IMR-90 (cell line): ENCODE data around the gene LAMA5. TPM values are rescaled to one million over a fixed set of nuclear protein-coding genes. Genes with fewer than 3 reads are reported as not detected.

Source experiments
- ATAC-seq: fragments of 200-7000 bp; cut with Tn5 transposase; 2 replicates; pipeline ENCODE4 v1.9.1; 2020; ENCODE audit warnings: low read depth, mild to moderate bottlenecking, moderate library complexity
- BruUV-seq: library from RNA; stranded (reverse); fragments of 400-500 nt; replicated peaks from 2 replicates; lab custom pipeline; 2021; lab: Mats Ljungman, UMichigan
- CTCF ChIA-PET: fragments of 300-600 bp; formaldehyde crosslinking; extraction: SDS; loops from one replicate; lab custom pipeline; 2021; ENCODE audit warnings: antibody characterized with exemption; lab: Yijun Ruan, JAX
- POLR2A ChIA-PET: fragments of 300-600 bp; sonication (Branson Sonifier 250); formaldehyde crosslinking; loops from one replicate; lab custom pipeline; 2022; ENCODE audit warnings: antibody characterized with exemption; ENCODE audit not compliant: unreplicated experiment; lab: Charles Lee
- DNase-seq: peaks from one replicate; pipeline ENCODE4 v3.0.0; 2013
- H2AFZ ChIP-seq: replicated peaks from 2 replicates; pipeline ENCODE3; 2013; ENCODE audit warnings: low read length, mild to moderate bottlenecking; ENCODE audit not compliant: poor library complexity
- H2AK5ac ChIP-seq: 2 replicates; pipeline ENCODE4 v1.6.1; 2013; ENCODE audit warnings: low read depth, low read length, inconsistent platforms
- H2AK9ac ChIP-seq: replicated peaks from 2 replicates; pipeline ENCODE3; 2013; ENCODE audit warnings: mild to moderate bottlenecking, low read depth, low read length, moderate library complexity; ENCODE audit not compliant: poor library complexity
- H2BK120ac ChIP-seq: 2 replicates; pipeline ENCODE4 v1.6.1; 2013; ENCODE audit warnings: low read depth, low read length, inconsistent platforms
- H2BK15ac ChIP-seq: 3 replicates; pipeline ENCODE4 v1.6.1; 2013; ENCODE audit warnings: low read depth, low read length, inconsistent platforms
- H2BK20ac ChIP-seq: 2 replicates; pipeline ENCODE4 v1.6.1; 2013; ENCODE audit warnings: low read depth, mild to moderate bottlenecking, inconsistent platforms, low read length, moderate library complexity
- H2BK5ac ChIP-seq: 2 replicates; pipeline ENCODE4 v1.6.1; 2013; ENCODE audit warnings: mild to moderate bottlenecking, low read depth, low read length, inconsistent platforms; ENCODE audit not compliant: poor library complexity, severe bottlenecking
- H3K14ac ChIP-seq: replicated peaks from 2 replicates; pipeline ENCODE4 v1.6.1; 2013; ENCODE audit warnings: low read depth, low read length, inconsistent platforms
- H3K18ac ChIP-seq: 2 replicates; pipeline ENCODE4 v1.6.1; 2013; ENCODE audit warnings: low read depth, low read length, control low read depth
- H3K23ac ChIP-seq: 2 replicates; pipeline ENCODE4 v1.6.1; 2013; ENCODE audit warnings: low read depth, low read length, inconsistent platforms
- H3K27ac ChIP-seq: 2 replicates; pipeline ENCODE4 v1.5.1; 2013; ENCODE audit warnings: mild to moderate bottlenecking, control low read depth, low read length; ENCODE audit not compliant: insufficient read depth
- H3K27me3 ChIP-seq: 2 replicates; pipeline ENCODE4 v1.6.1; 2013; ENCODE audit warnings: low read length; ENCODE audit not compliant: control insufficient read depth, insufficient read depth
- H3K36me3 ChIP-seq: 2 replicates; pipeline ENCODE4 v1.6.1; 2013; ENCODE audit warnings: low read length, mixed read lengths; ENCODE audit not compliant: control insufficient read depth, insufficient read depth
- H3K4ac ChIP-seq: 2 replicates; pipeline ENCODE4 v1.6.1; 2013; ENCODE audit warnings: low read depth, low read length, inconsistent platforms
- H3K4me1 ChIP-seq: 2 replicates; pipeline ENCODE4 v1.6.1; 2013; ENCODE audit warnings: low read length, mixed read lengths; ENCODE audit not compliant: control insufficient read depth, insufficient read depth
- H3K4me2 ChIP-seq: 2 replicates; pipeline ENCODE4 v1.6.1; 2013; ENCODE audit warnings: low read depth, mild to moderate bottlenecking, control low read depth, low read length, moderate library complexity
- H3K4me3 ChIP-seq: 2 replicates; pipeline ENCODE4 v1.5.1; 2013; ENCODE audit warnings: low read depth, mild to moderate bottlenecking, control low read depth, low read length, moderate library complexity; ENCODE audit not compliant: insufficient read depth
- H3K56ac ChIP-seq: 2 replicates; pipeline ENCODE4 v1.6.1; 2013; ENCODE audit warnings: low read length, inconsistent platforms; ENCODE audit not compliant: insufficient read depth; ENCODE audit errors: extremely low read depth
- H3K79me1 ChIP-seq, 2 experiments: 2 replicates each; pipeline ENCODE4 v1.6.1; 2013; ENCODE audit warnings: low read length in 2 of 2, inconsistent platforms in 1 of 2, low read depth in 1 of 2
- H3K9ac ChIP-seq: 2 replicates; pipeline ENCODE4 v1.6.1; 2013; ENCODE audit warnings: low read depth, low read length, control low read depth
- H3K9me1 ChIP-seq: 2 replicates; pipeline ENCODE4 v1.6.1; 2013; ENCODE audit warnings: low read length, inconsistent platforms; ENCODE audit not compliant: insufficient read depth
- H3K9me3 ChIP-seq: 2 replicates; pipeline ENCODE4 v1.6.1; 2013; ENCODE audit warnings: low read length; ENCODE audit not compliant: control insufficient read depth, insufficient read depth
- H4K20me1 ChIP-seq: 2 replicates; pipeline ENCODE4 v1.6.1; 2013; ENCODE audit warnings: low read length, inconsistent platforms; ENCODE audit not compliant: insufficient read depth
- H4K5ac ChIP-seq: 2 replicates; pipeline ENCODE4 v1.6.1; 2013; ENCODE audit warnings: mild to moderate bottlenecking, low read depth, low read length, control low read depth
- H4K8ac ChIP-seq, 2 experiments: 2 replicates each; pipeline ENCODE4 v1.6.1; 2013; ENCODE audit warnings: low read depth in 2 of 2, low read length in 2 of 2, control low read depth in 1 of 2, inconsistent platforms in 1 of 2
- H4K91ac ChIP-seq: 2 replicates; pipeline ENCODE4 v1.6.1; 2013; ENCODE audit warnings: low read depth, low read length, inconsistent platforms; ENCODE audit not compliant: insufficient read depth
- BHLHE40 ChIP-seq: fragments of 150-350 bp; IDR thresholded peaks from 2 replicates; pipeline ENCODE4 v1.6.1; 2016; ENCODE audit warnings: mild to moderate bottlenecking, low read depth, low read length
- CHD1 ChIP-seq: IDR thresholded peaks from 2 replicates; pipeline ENCODE4 v1.6.1; 2012; ENCODE audit warnings: low read depth, low read length, improper control_type of control experiment
- FOS ChIP-seq: fragments of 150-350 bp; IDR thresholded peaks from 2 replicates; pipeline ENCODE4 v1.6.1; 2016; ENCODE audit warnings: low read depth, low read length
- MAFK ChIP-seq: IDR thresholded peaks from 2 replicates; pipeline ENCODE4 v1.6.1; 2012; ENCODE audit warnings: low read depth, low read length, improper control_type of control experiment
- MAZ ChIP-seq: IDR thresholded peaks from 2 replicates; pipeline ENCODE4 v1.6.1; 2012; ENCODE audit warnings: low read depth, mild to moderate bottlenecking, low read length, improper control_type of control experiment, moderate library complexity, borderline replicate concordance
- NFE2L2 ChIP-seq: fragments of 150-350 bp; IDR thresholded peaks from 2 replicates; pipeline ENCODE4 v1.6.1; 2016; ENCODE audit warnings: low read depth, mild to moderate bottlenecking, low read length
- POLR2A ChIP-seq: IDR thresholded peaks from 2 replicates; pipeline ENCODE4 v1.6.1; 2012; ENCODE audit warnings: mild to moderate bottlenecking, low read depth, low read length
- RAD21 ChIP-seq: IDR thresholded peaks from 2 replicates; pipeline ENCODE4 v1.6.1; 2012; ENCODE audit warnings: low read length, improper control_type of control experiment
- RCOR1 ChIP-seq: IDR thresholded peaks from 2 replicates; pipeline ENCODE4 v1.6.1; 2012; ENCODE audit warnings: mild to moderate bottlenecking, low read length, improper control_type of control experiment; ENCODE audit not compliant: insufficient replicate concordance
- RFX5 ChIP-seq: IDR thresholded peaks from 2 replicates; pipeline ENCODE4 v1.8.0; 2012; ENCODE audit warnings: low read depth, mild to moderate bottlenecking, low read length, moderate library complexity
- SMC3 ChIP-seq: fragments of 150-350 bp; IDR thresholded peaks from 2 replicates; pipeline ENCODE4 v1.6.1; 2016; ENCODE audit warnings: low read depth, mild to moderate bottlenecking, antibody characterized with exemption, low read length, moderate library complexity
- WGBS, 2 experiments: methylation state at CpG; one replicate each; pipeline versions ENCODE4 v1.1.5 to v1.1.7; 2013; ENCODE audit warnings: missing lambda C conversion rate in 2 of 2; ENCODE audit not compliant: insufficient read length in 1 of 2; ENCODE audit errors: extremely low coverage in 2 of 2; 5-methylcytosine and 5-hydroxymethylcytosine counted together
- dilution Hi-C: fragments of 300-500 bp; cut with HindIII; formaldehyde crosslinking; loops from one replicate; pipeline ENCODE4 v1.14.3; 2018; ENCODE audit warnings: low sequenced_read_pairs; ENCODE audit not compliant: unreplicated experiment
- in situ Hi-C: fragments of 300-500 bp; cut with MboI; formaldehyde crosslinking; loops from 3 replicates; pipeline ENCODE4 v1.14.3; 2019; ENCODE audit warnings: low sequenced_read_pairs, inconsistent platforms, mixed read lengths
- intact Hi-C: fragments of 100-400 bp; cut with micrococcal nuclease; formaldehyde crosslinking; loops from 2 replicates; pipeline ENCODE4 v1.10.0; 2022
- polyA plus RNA-seq, 3 experiments: library from polyadenylated mRNA; depleted of rRNA; stranded (reverse); fragments of >200 nt; gene quantifications; 2 replicates each; pipeline ENCODE4 v1.2.3, GENCODE V29; 2012; ENCODE audit warnings: low replicate concordance in 1 of 3
- total RNA-seq: library from RNA; depleted of rRNA; stranded (reverse); fragments of >200 nt; gene quantifications from 2 replicates; pipeline ENCODE4 v1.2.3, GENCODE V29; 2012
- TF ChIP-seq, protein P1 (sequence below): fragments of 150-350 bp; IDR thresholded peaks from 2 replicates; pipeline ENCODE4 v1.6.1; 2017; ENCODE audit warnings: mild to moderate bottlenecking, antibody characterized with exemption, low read length, low read depth
- TF ChIP-seq, protein P2 (sequence below): conservative IDR thresholded peaks from 2 replicates; pipeline ENCODE4 v1.5.1; 2012; ENCODE audit warnings: mild to moderate bottlenecking, low read depth, low read length, improper control_type of control experiment
- TF ChIP-seq, protein P3 (sequence below): fragments of 150-350 bp; IDR thresholded peaks from 2 replicates; pipeline ENCODE4 v1.6.1; 2016; ENCODE audit warnings: low read depth, mild to moderate bottlenecking, low read length, moderate library complexity, borderline replicate concordance

Gene LAMA5
- total and polyA plus RNA-seq, 2 of the 4 experiments (the other 2 are of a cell fraction): 0.90 to 7.3 TPM

DNA sequence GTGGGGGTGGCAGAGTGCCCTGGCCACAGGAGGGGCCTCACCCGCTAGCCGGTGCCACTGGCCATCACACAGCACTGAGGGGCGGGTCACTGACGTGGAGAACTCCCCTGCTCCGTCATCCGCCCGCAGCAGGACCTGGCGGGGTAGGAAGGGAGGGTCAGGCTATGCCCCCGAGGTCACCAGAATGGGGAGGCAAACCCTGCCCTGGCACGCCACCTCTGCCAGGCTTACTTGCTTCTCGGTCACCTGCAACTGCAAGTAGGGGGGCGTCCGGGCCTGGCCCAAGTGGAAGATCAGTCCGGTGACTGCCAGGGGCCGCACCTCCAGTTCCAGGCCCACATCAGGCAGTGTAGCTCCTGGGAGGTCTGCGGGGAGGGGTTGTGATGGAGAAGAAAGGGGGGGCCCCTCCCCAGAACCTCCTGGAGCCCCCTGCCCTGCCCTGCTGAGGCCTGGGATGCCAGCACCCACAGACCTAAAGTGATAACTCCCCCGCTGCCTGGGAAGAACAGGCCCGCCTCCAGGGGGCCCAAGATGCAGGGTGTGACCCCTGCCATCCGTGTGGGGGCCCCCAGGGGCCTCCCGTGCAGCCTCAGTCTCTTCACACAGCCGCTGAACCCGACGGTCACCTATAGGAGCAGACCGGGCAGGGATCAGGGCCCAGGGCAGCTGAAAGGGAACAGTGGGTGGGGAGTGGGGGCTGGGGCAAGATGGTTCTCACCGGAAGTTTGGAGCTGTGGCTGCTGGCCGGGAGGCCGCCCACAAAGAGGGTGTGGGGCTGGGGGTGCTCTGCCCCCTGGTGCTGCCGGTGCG is 57.0 kb downstream of the LAMA5 start:
- Histone ChIP-seq H3K23ac (no peak overlapping the region), H3K4me1 (peaks cover 2% of the 10 kb centered on the region; the same call in 1 of the 2 replicates), H2AK9ac (peak overlapping the region; percentile 76), H2AK5ac (no peak overlapping the region), H3K27ac (no peak overlapping the region), H2BK15ac (no peak overlapping the region), H3K4me3 (no peak overlapping the region), H3K9me1 (no peaks in the 10 kb centered on the region), H3K27me3 (no peaks in the 10 kb centered on the region), H2BK5ac (no peak overlapping the region), H4K91ac (no peak overlapping the region), H3K14ac (no peak overlapping the region), H2AFZ (peak overlapping the region; percentile 41), H3K79me1 (peaks cover 0 to 12% of the 10 kb centered on the region in 2 experiments; a peak in 1 of 4 replicates), H3K36me3 (peaks cover 64% of the 10 kb centered on the region), H3K18ac (no peak overlapping the region), H2BK20ac (no peak overlapping the region), H3K56ac (no peak overlapping the region), H2BK120ac (no peak overlapping the region), H4K5ac (no peak overlapping the region), H3K4ac (no peak overlapping the region), H4K20me1 (peaks cover 21% of the 10 kb centered on the region), H3K9ac (no peak overlapping the region), H4K8ac (no peak overlapping the region), H3K9me3 (no peaks in the 10 kb centered on the region), H3K4me2 (no peak overlapping the region)
- in situ Hi-C loops (loop anchor here (5.0 kb wide), 1 partner anchor 72 kb away; no protein-coding TSS in a partner anchor), intact Hi-C loops (loop anchor here (10.0 kb wide), 1 partner anchor 185 kb away; no protein-coding TSS in a partner anchor), dilution Hi-C loops (no loop called here)
- ChIA-PET CTCF (no interaction called here), POLR2A (no interaction called here)
- no TSS peak for BruUV-seq
- no peak; the same call in 1 of the 2 replicates for ATAC-seq
- WGBS, 2 experiments: 88% methylated on average over 15 of the region's 29 CpGs; no CpG with 5 or more reads in 1 of the 2 experiments
- no peak for DNase-seq
- TF ChIP-seq CHD1 (no peak), MAFK (no peak), RAD21 (no peak), RFX5 (no peak), NFE2L2 (no peak), RCOR1 (no peak), POLR2A (no peak), FOS (no peak), SMC3 (no peak), BHLHE40 (no peak), MAZ (no peak)
- TF ChIP-seq, protein P1, sequence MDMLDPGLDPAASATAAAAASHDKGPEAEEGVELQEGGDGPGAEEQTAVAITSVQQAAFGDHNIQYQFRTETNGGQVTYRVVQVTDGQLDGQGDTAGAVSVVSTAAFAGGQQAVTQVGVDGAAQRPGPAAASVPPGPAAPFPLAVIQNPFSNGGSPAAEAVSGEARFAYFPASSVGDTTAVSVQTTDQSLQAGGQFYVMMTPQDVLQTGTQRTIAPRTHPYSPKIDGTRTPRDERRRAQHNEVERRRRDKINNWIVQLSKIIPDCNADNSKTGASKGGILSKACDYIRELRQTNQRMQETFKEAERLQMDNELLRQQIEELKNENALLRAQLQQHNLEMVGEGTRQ: no peak
- TF ChIP-seq, protein P2, sequence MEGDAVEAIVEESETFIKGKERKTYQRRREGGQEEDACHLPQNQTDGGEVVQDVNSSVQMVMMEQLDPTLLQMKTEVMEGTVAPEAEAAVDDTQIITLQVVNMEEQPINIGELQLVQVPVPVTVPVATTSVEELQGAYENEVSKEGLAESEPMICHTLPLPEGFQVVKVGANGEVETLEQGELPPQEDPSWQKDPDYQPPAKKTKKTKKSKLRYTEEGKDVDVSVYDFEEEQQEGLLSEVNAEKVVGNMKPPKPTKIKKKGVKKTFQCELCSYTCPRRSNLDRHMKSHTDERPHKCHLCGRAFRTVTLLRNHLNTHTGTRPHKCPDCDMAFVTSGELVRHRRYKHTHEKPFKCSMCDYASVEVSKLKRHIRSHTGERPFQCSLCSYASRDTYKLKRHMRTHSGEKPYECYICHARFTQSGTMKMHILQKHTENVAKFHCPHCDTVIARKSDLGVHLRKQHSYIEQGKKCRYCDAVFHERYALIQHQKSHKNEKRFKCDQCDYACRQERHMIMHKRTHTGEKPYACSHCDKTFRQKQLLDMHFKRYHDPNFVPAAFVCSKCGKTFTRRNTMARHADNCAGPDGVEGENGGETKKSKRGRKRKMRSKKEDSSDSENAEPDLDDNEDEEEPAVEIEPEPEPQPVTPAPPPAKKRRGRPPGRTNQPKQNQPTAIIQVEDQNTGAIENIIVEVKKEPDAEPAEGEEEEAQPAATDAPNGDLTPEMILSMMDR: no peak
- TF ChIP-seq, protein P3, sequence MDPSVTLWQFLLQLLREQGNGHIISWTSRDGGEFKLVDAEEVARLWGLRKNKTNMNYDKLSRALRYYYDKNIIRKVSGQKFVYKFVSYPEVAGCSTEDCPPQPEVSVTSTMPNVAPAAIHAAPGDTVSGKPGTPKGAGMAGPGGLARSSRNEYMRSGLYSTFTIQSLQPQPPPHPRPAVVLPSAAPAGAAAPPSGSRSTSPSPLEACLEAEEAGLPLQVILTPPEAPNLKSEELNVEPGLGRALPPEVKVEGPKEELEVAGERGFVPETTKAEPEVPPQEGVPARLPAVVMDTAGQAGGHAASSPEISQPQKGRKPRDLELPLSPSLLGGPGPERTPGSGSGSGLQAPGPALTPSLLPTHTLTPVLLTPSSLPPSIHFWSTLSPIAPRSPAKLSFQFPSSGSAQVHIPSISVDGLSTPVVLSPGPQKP: no peak
